Measurements from ENCODE around the gene CHD9. TPM values are rescaled to one million over a fixed set of nuclear protein-coding genes. Genes with fewer than 3 reads are reported as not detected.

Gene CHD9
- total RNA-seq, 1 experiment from 2014 or later = 25.4 TPM

DNA sequence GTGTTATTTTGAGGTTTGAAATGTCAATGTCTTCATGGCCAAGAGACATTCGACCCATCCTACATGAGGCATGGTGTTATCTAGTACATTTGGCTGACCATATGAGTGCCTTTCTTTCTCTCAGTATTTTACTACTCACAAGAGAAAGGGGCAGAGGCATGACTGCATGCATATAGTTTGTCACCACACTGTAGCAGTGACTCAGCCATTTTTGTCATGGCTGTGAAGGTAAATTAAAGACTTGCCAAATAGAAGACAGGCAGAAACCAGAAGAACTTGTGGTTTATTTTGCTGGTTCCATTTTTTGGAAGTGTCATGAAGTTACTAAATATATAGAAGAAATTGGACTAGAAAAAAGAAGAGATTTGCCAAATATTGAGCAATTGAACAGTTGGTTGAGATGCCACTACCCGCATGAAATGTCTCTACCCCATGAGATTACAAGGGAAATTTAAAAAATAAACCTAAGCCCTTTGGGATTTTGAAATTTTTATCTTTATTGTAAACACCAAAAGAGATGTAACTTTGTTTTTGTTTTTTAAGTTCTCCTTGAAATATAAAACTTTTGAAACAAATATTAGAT is 170.3 kb downstream of the CHD9 start:
- ATAC-seq = no peak
- Histone ChIP-seq H3K36me3 (ENCODE audit: control insufficient read depth, insufficient read depth, low read length) (peaks cover 30% of the 10 kb centered on the region), H3K27me3 (ENCODE audit: control insufficient read depth, insufficient read depth, low read length) (no peaks in the 10 kb centered on the region), H3K4me3 (ENCODE audit: low read depth in 2 of 2, low read length in 2 of 2) (no peak overlapping the region), H3K9me3 (ENCODE audit: control insufficient read depth, insufficient read depth, low read depth, low read length) (no peaks in the 10 kb centered on the region), H3K4me1 (ENCODE audit: control insufficient read depth, insufficient read depth, low read length) (no peaks in the 10 kb centered on the region), H3K27ac (ENCODE audit: low read length) (no peak overlapping the region)
- ChIA-PET CTCF (no interaction called here), POLR2A (no interaction called here)
- in situ Hi-C loops (cut with HindIII; ENCODE audit: low pct_unique_long_range_greater_than_20kb, low sequenced_read_pairs) (no loop called here), intact Hi-C loops (cut with micrococcal nuclease; ENCODE audit: unreplicated experiment) (no loop called here)
- no peak for TF ChIP-seq SIN3A (IDR thresholded peaks at IDR 0.05; ENCODE audit: borderline replicate concordance, insufficient read depth, low read depth, low read length)
- no peak for TF ChIP-seq REST (IDR thresholded peaks at IDR 0.05; ENCODE audit: insufficient read depth in 1 of 2, low read depth in 2 of 2, low read length in 1 of 2)
- TF ChIP-seq CTCF (IDR thresholded peaks at IDR 0.05) = no peak
- no peak for TF ChIP-seq TCF7L2 (IDR thresholded peaks at IDR 0.05; ENCODE audit: low read depth, low read length)
- no peak for TF ChIP-seq POLR2AphosphoS5 (IDR thresholded peaks at IDR 0.05; ENCODE audit: low read depth, low read length)
- no peak for DNase-seq (ENCODE audit: low read depth, low spot score)
- no TSS peak for BruUV-seq (replicated peaks)

DNA sequence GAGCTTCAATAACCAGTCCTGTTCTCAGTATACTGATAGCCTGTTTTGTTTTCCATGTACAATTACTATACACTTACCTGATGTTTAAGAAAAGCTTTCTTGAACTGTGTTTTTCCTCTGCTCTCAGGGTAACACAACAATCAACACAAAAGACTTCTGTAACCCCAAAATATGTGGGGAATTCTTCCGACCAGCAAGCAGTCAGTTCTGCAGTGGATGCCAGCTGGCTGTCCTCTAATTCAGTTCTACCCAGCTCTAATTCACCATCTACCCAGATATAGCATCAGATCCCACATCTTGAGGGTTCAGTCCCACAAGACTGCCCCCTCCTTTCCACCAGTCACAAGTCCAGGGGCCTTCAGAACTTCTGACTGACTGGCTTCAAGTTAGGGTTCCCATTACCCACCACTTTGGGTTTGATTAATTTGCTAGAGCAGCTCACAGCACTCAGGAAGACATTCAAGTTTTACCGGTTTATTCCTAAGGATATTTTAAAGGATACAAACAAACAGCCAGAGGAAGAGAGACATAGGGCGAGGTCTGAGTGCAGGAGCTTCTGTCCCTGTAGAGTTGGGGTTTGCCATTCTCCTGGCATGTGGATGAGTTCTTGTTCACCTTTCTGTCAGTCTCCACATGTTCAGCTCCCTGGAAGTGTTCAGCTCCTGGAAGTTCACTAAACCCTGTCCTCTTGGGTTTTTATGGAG is 178.2 kb downstream of the CHD9 start:
- H3K9me3 ChIP-seq (ENCODE audit: control insufficient read depth, insufficient read depth, low read depth, low read length) = no peaks in the 10 kb centered on the region
- ATAC-seq (no peak), DNase-seq (ENCODE audit: low read depth, low spot score) (no peak)
- no peak overlapping the region for H3K27ac ChIP-seq (ENCODE audit: low read length)
- intact Hi-C loops (cut with micrococcal nuclease; ENCODE audit: unreplicated experiment) (no loop called here), in situ Hi-C loops (cut with HindIII; ENCODE audit: low pct_unique_long_range_greater_than_20kb, low sequenced_read_pairs) (no loop called here)
- CTCF ChIA-PET = no interaction called here
- no peaks in the 10 kb centered on the region for H3K27me3 ChIP-seq (ENCODE audit: control insufficient read depth, insufficient read depth, low read length)
- TF ChIP-seq POLR2AphosphoS5 (IDR thresholded peaks at IDR 0.05; ENCODE audit: low read depth, low read length) (no peak), TCF7L2 (IDR thresholded peaks at IDR 0.05; ENCODE audit: low read depth, low read length) (no peak), SIN3A (IDR thresholded peaks at IDR 0.05; ENCODE audit: borderline replicate concordance, insufficient read depth, low read depth, low read length) (no peak), CTCF (IDR thresholded peaks at IDR 0.05) (no peak), REST (IDR thresholded peaks at IDR 0.05; ENCODE audit: insufficient read depth in 1 of 2, low read depth in 2 of 2, low read length in 1 of 2) (no peak)
- no peak overlapping the region for H3K4me3 ChIP-seq (ENCODE audit: low read depth in 2 of 2, low read length in 2 of 2)
- H3K36me3 ChIP-seq (ENCODE audit: control insufficient read depth, insufficient read depth, low read length) = peaks cover 20% of the 10 kb centered on the region; the same call in 1 of the 2 replicates
- H3K4me1 ChIP-seq (ENCODE audit: control insufficient read depth, insufficient read depth, low read length) = no peaks in the 10 kb centered on the region
- no TSS peak for BruUV-seq (replicated peaks)
- POLR2A ChIA-PET = no interaction called here
